WTC11 (cell line): ENCODE data around the gene GAA.

ENCODE experiments used
- CBFB ChIP-seq: sonication (generic); formaldehyde crosslinking; IDR thresholded peaks from 2 replicates; pipeline ENCODE4 v1.8.1; 2022; ENCODE audit warnings: mild to moderate bottlenecking, low read depth, missing genetic modification reagents
- CTCF ChIP-seq: fragments of 200-600 bp; IDR thresholded peaks from 2 replicates; pipeline ENCODE4 v1.8.0; 2022; ENCODE audit warnings: antibody characterized with exemption
- ELF4 ChIP-seq: sonication (generic); formaldehyde crosslinking; IDR thresholded peaks from 2 replicates; pipeline ENCODE4 v1.8.1; 2022; ENCODE audit warnings: low read depth, mild to moderate bottlenecking, moderate library complexity, missing genetic modification reagents
- MAX ChIP-seq: sonication (generic); formaldehyde crosslinking; IDR thresholded peaks from 2 replicates; pipeline ENCODE4 v1.8.0; 2022; ENCODE audit warnings: mild to moderate bottlenecking, missing genetic modification reagents
- NFYB ChIP-seq: sonication (generic); formaldehyde crosslinking; conservative IDR thresholded peaks from 2 replicates; pipeline ENCODE4 v1.8.0; 2022; ENCODE audit warnings: low read depth, missing genetic modification reagents
- NR2C2 ChIP-seq: sonication (generic); formaldehyde crosslinking; IDR thresholded peaks from 2 replicates; pipeline ENCODE4 v1.8.0; 2022; ENCODE audit warnings: mild to moderate bottlenecking, missing genetic modification reagents
- SP1 ChIP-seq: sonication (generic); formaldehyde crosslinking; conservative IDR thresholded peaks from 2 replicates; pipeline ENCODE4 v1.8.1; 2022; ENCODE audit warnings: missing genetic modification reagents
- ZNF423 ChIP-seq: fragments of 250-450 bp; sonication (Bioruptor Pico); IDR thresholded peaks from 2 replicates; pipeline ENCODE4 v2.1.2; 2022; ENCODE audit warnings: mild to moderate bottlenecking, moderate library complexity

GRCh38 chr17:80158846-80159245 lies 57.5 kb downstream of the GAA start:
- TF ChIP-seq MAX (CRISPR knock-in tag), result no peak
- no peak for TF ChIP-seq NR2C2 (CRISPR knock-in tag)
- TF ChIP-seq SP1 (CRISPR knock-in tag), result no peak
- no peak for TF ChIP-seq ELF4 (CRISPR knock-in tag)
- TF ChIP-seq CTCF, result no peak
- TF ChIP-seq NFYB, result no peak
- TF ChIP-seq CBFB, result no peak
- TF ChIP-seq ZNF423 (CRISPR knock-in tag), result no peak
